Prostate gland (tissue), 2 donors: ENCODE data around the gene CDH13. TPM values are rescaled to one million over a fixed set of nuclear protein-coding genes. Genes with fewer than 3 reads are reported as not detected.

ENCODE experiments used
- DNase-seq: peaks from one replicate; pipeline ENCODE4 v3.0.0-alpha.2; 2019; ENCODE audit warnings: low spot score
- H3K27ac ChIP-seq, 2 donors: fragments of 200-600 bp; sonication (generic); 2 replicates each; pipeline ENCODE4 v1.5.1; 2017 to 2019
- H3K27me3 ChIP-seq: fragments of 200-600 bp; sonication (generic); replicated peaks from 2 replicates; pipeline ENCODE4 v1.5.1; 2019; ENCODE audit not compliant: insufficient read depth
- H3K36me3 ChIP-seq, 2 donors: fragments of 200-600 bp; sonication (generic); 1 replicate in 1 of 2; 2 replicates in 1 of 2; pipeline versions ENCODE4 v1.5.1 to v1.8.1; 2017 to 2019
- H3K4me1 ChIP-seq: fragments of 200-600 bp; sonication (generic); replicated peaks from 2 replicates; pipeline ENCODE4 v1.5.1; 2019
- H3K4me3 ChIP-seq, 2 donors: fragments of 200-600 bp; sonication (generic); 2 replicates each; pipeline ENCODE4 v1.5.1; 2017 to 2019
- H3K9me3 ChIP-seq: fragments of 200-600 bp; sonication (generic); 2 replicates; pipeline ENCODE4 v1.5.1; 2017
- POLR2A ChIP-seq: fragments of 450-650 bp; IDR thresholded peaks from one replicate; pipeline ENCODE4 v1.6.1; 2016; ENCODE audit warnings: antibody characterized with exemption, mild to moderate bottlenecking
- POLR2AphosphoS5 ChIP-seq: sonication (generic); formaldehyde crosslinking; IDR thresholded peaks from one replicate; pipeline ENCODE4 v1.6.1; 2017; ENCODE audit warnings: antibody characterized with exemption
- WGBS: methylation state at CpG from one replicate; pipeline ENCODE4 v1.1.5; 2018; 5-methylcytosine and 5-hydroxymethylcytosine counted together
- intact Hi-C: fragments of 100-400 bp; cut with DNase I; formaldehyde crosslinking; loops from one replicate; pipeline ENCODE4 v1.14.2; 2022
- total RNA-seq, 2 donors: library from RNA; depleted of rRNA; stranded (reverse); fragments of >200 nt; gene quantifications; one replicate each; pipeline ENCODE4 v1.1.0, GENCODE V29; 2016
- TF ChIP-seq, protein P1 (sequence below), 4 experiments: fragments of 200-600 bp in 2 of 4; fragments of 450-650 bp in 2 of 4; sonication (generic) in 2 of 4; IDR thresholded peaks; 1 replicate in 3 of 4; 2 replicates in 1 of 4; pipeline ENCODE4 v1.5.1; 2016 to 2019; ENCODE audit warnings: antibody characterized with exemption in 4 of 4, mild to moderate bottlenecking in 2 of 4, moderate library complexity in 2 of 4

The CDH13 gene
- total RNA-seq, 2 donors from 2014 or later = 20.6 to 23.0 TPM

DNA sequence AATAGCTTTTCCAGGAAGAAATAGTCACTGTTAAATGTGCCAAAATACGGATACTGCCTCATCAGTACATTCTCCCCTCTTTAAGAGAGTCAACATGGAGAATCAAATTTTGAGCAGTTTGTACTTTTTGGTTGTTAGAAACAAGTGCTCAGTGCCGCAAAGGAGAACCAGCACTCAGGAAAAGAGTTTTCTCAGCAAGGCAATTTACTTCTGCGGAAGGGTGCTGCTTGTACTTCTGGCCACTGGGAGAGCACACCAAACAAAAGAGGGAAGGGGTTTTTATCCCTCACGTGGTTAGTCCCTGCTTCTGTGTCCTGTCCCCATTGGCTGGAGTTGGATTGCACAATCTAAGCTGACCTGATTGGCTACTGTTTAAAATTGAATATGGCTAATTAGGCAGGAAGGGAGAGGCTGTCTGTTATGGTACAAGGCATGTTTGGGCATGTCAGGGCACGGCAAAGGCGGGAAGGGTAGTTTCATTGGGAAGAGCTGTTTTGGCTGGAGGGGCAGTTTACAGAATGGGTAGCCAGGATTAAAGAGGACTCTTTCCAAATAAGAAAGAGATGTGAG, 499.3 kb downstream of the CDH13 start:
- H3K4me1 ChIP-seq = no peaks in the 10 kb centered on the region
- 87% methylated on average over 6 of the region's 6 CpGs for WGBS
- H3K9me3 ChIP-seq = no peaks in the 10 kb centered on the region
- DNase-seq = no peak
- no peak overlapping the region for H3K4me3 ChIP-seq
- no peak overlapping the region for H3K27ac ChIP-seq
- no peaks in the 10 kb centered on the region for H3K27me3 ChIP-seq
- intact Hi-C loops = no loop called here
- TF ChIP-seq POLR2AphosphoS5 = no peak
- TF ChIP-seq, protein P1, sequence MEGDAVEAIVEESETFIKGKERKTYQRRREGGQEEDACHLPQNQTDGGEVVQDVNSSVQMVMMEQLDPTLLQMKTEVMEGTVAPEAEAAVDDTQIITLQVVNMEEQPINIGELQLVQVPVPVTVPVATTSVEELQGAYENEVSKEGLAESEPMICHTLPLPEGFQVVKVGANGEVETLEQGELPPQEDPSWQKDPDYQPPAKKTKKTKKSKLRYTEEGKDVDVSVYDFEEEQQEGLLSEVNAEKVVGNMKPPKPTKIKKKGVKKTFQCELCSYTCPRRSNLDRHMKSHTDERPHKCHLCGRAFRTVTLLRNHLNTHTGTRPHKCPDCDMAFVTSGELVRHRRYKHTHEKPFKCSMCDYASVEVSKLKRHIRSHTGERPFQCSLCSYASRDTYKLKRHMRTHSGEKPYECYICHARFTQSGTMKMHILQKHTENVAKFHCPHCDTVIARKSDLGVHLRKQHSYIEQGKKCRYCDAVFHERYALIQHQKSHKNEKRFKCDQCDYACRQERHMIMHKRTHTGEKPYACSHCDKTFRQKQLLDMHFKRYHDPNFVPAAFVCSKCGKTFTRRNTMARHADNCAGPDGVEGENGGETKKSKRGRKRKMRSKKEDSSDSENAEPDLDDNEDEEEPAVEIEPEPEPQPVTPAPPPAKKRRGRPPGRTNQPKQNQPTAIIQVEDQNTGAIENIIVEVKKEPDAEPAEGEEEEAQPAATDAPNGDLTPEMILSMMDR (IDR thresholded peaks at IDR 0.05) = no peak
- TF ChIP-seq POLR2A = no peak
- no peaks in the 10 kb centered on the region for H3K36me3 ChIP-seq

GRCh38 chr16:83128041-83128440, 501.3 kb downstream of the CDH13 start:
- Histone ChIP-seq H3K27ac (no peak overlapping the region), H3K9me3 (no peaks in the 10 kb centered on the region), H3K36me3 (no peaks in the 10 kb centered on the region), H3K27me3 (no peaks in the 10 kb centered on the region), H3K4me1 (no peaks in the 10 kb centered on the region), H3K4me3 (no peak overlapping the region)
- TF ChIP-seq POLR2A (no peak), POLR2AphosphoS5 (no peak)
- TF ChIP-seq, protein P1 (IDR thresholded peaks at IDR 0.05) = no peak
- intact Hi-C loops = no loop called here
- no peak for DNase-seq
- WGBS = 87% methylated on average over 6 of the region's 6 CpGs

DNA sequence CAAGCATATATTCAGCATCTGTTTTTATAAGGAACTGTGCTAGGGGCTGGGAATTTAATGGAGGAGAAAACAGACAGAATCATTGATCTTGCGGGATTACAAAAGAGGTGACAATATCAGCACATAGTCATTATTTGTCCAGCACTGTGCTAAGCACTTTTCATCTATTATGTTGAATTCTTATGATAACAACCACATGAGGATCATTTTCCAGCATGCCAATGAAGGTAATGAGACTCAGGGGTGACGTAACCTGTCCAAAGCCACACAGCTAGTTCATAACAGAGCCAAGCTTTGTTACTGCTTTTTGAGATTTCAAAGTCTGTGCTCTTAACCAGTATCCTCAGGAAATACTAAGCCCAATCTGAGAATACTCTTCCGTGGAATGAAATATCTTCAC, 503.3 kb downstream of the CDH13 start:
- intact Hi-C loops = no loop called here
- H3K27me3 ChIP-seq = no peaks in the 10 kb centered on the region

GRCh38 chr16:83134638-83135037, 507.9 kb downstream of the CDH13 start:
- H3K4me1 ChIP-seq = no peaks in the 10 kb centered on the region
- intact Hi-C loops = no loop called here
- 63% methylated on average over 4 of the region's 4 CpGs for WGBS
- H3K36me3 ChIP-seq = no peaks in the 10 kb centered on the region
- no peaks in the 10 kb centered on the region for H3K9me3 ChIP-seq
- H3K27me3 ChIP-seq = no peaks in the 10 kb centered on the region
- no peak overlapping the region for H3K4me3 ChIP-seq
- TF ChIP-seq POLR2AphosphoS5 = no peak
- TF ChIP-seq POLR2A = no peak
- TF ChIP-seq, protein P1 (IDR thresholded peaks at IDR 0.05) = no peak
- H3K27ac ChIP-seq = no peak overlapping the region
- no peak for DNase-seq

More for the DNA sequence above, 503.3 kb downstream of the CDH13 start:
- Histone ChIP-seq H3K36me3 (no peaks in the 10 kb centered on the region), H3K4me1 (no peaks in the 10 kb centered on the region), H3K27ac (no peak overlapping the region), H3K4me3 (no peak overlapping the region), H3K9me3 (no peaks in the 10 kb centered on the region)
- WGBS = 74% methylated on average over 3 of the region's 3 CpGs
- DNase-seq = no peak
- TF ChIP-seq POLR2A (no peak), POLR2AphosphoS5 (no peak)
- TF ChIP-seq, protein P1 (IDR thresholded peaks at IDR 0.05) = no peak

DNA sequence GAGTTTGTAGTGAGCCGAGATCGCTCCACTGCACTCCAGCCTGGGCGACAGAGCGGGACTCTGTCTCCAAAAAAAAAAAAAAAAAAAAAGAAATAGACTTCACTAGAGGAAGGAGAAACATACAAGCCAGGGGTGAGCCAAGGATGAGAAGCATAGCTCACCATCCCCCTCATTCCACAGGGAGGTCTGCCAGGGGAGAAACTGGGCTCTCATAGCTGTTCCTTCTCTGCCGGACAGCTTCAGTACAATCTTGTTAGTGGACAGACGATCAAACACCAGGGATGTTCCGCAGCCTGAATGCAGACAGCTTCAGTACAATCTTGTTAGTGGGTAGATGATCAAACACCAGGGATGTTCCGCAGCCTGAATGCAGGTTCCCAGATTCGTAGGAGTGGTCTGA, 509.6 kb downstream of the CDH13 start:
- Histone ChIP-seq H3K4me1 (no peaks in the 10 kb centered on the region), H3K36me3 (no peaks in the 10 kb centered on the region), H3K27ac (no peak overlapping the region), H3K4me3 (no peak overlapping the region), H3K9me3 (no peaks in the 10 kb centered on the region), H3K27me3 (no peaks in the 10 kb centered on the region)
- intact Hi-C loops = no loop called here
- TF ChIP-seq POLR2AphosphoS5 = no peak
- no peak for TF ChIP-seq POLR2A
- TF ChIP-seq, protein P1 (IDR thresholded peaks at IDR 0.05) = no peak
- DNase-seq = no peak
- WGBS = 90% methylated on average over 9 of the region's 9 CpGs
